CD4-positive, alpha-beta T cell treated with Interferon alpha-2 for 1 hour (primary cell): ENCODE results near the gene REC114.
"Not testable (repeated sequence)": the region's sequence is repeated elsewhere in the genome, so short reads cannot be mapped to it uniquely, and the experiment has no call there.

Source experiments
- DNase-seq, 2 donors: peaks; one replicate each; pipeline ENCODE4 v3.0.0-alpha.2; 2020 to 2022

The REC114 gene

GRCh38 chr15:73457334-73457733 lies 14.4 kb downstream of the REC114 start:
- no peak for DNase-seq

- no peak for DNase-seq
Observed at GRCh38 chr15:73460662-73461061, 17.7 kb downstream of the REC114 start.

GRCh38 chr15:73464602-73465001 lies 21.6 kb downstream of the REC114 start:
- DNase-seq: no peak

GRCh38 chr15:73467758-73468157 lies 24.8 kb downstream of the REC114 start:
- DNase-seq: no peak

GRCh38 chr15:73474785-73475184 lies 31.8 kb downstream of the REC114 start:
- DNase-seq: no peak

GRCh38 chr15:73476704-73477216 lies 33.8 kb downstream of the REC114 start:
- no peak for DNase-seq

- DNase-seq: no peak
Observed at GRCh38 chr15:73480050-73480449, 37.1 kb downstream of the REC114 start.

- peak in 1 of 2 donors; percentile 3 for DNase-seq
Observed at GRCh38 chr15:73482166-73482565, 39.2 kb downstream of the REC114 start.

- DNase-seq: no peak
Observed at GRCh38 chr15:73483053-73483452, 40.1 kb downstream of the REC114 start.

- no peak for DNase-seq
Observed at GRCh38 chr15:73485372-73485771, 42.4 kb downstream of the REC114 start.

GRCh38 chr15:73485885-73486284 lies 42.9 kb downstream of the REC114 start:
- DNase-seq: not testable (repeated sequence)

- DNase-seq: no peak
Observed at GRCh38 chr15:73488698-73489097, 45.7 kb downstream of the REC114 start.

GRCh38 chr15:73493922-73494321 lies 51.0 kb downstream of the REC114 start:
- DNase-seq: no peak

- no peak for DNase-seq
Observed at GRCh38 chr15:73495181-73495580, 52.2 kb downstream of the REC114 start.

- no peak for DNase-seq
Observed at GRCh38 chr15:73500696-73501095, 57.7 kb downstream of the REC114 start.

- no peak for DNase-seq
Observed at GRCh38 chr15:73504885-73505284, 61.9 kb downstream of the REC114 start.

- no peak for DNase-seq
Observed at GRCh38 chr15:73515527-73515926, 72.6 kb downstream of the REC114 start.

- no peak for DNase-seq
Observed at GRCh38 chr15:73517566-73517965, 74.6 kb downstream of the REC114 start.

GRCh38 chr15:73518180-73518862 lies 75.4 kb downstream of the REC114 start:
- DNase-seq: no peak

- peak in 1 of 2 donors; percentile 21 for DNase-seq
Observed at GRCh38 chr15:73518876-73519733, 76.1 kb downstream of the REC114 start.

GRCh38 chr15:73522011-73522410 lies 79.0 kb downstream of the REC114 start:
- peak in 1 of 2 donors; percentile 0 for DNase-seq

GRCh38 chr15:73524919-73525318 lies 82.0 kb downstream of the REC114 start:
- no peak for DNase-seq

- DNase-seq: no peak
Observed at GRCh38 chr15:73527598-73527997, 84.6 kb downstream of the REC114 start.

- DNase-seq: no peak
Observed at GRCh38 chr15:73530649-73531048, 87.7 kb downstream of the REC114 start.
